HL-60/S4 treated with retinoic acid at 250 ng/mL for 4 days and 3 days (cell line): ENCODE data around the gene TTC39B.

Source experiments
- in situ Hi-C: fragments of 300-500 bp; cut with MboI; formaldehyde crosslinking; loops from 2 replicates; pipeline ENCODE4 v1.7.0; 2022; ENCODE audit warnings: low sequenced_read_pairs

TTC39B gene

DNA sequence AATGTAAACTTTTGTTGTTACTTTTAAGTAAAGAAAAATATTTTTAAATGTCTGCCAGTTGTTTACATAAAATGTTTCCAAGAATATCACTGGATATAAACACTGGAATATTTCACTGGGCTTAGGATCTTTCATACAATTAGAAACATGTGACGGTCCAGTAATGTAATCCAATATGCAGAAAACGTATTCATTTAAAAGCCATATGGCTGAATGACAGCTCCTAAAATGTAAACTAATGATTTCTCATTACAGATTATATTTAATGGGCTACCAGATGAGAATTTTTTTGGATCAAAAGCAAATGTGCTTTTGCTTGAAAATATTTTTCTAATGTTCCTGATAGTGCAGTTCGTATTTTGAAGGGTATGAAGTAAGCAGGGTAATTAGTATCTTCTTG, 124.3 kb downstream of the TTC39B start:
- in situ Hi-C loops: no loop called here

DNA sequence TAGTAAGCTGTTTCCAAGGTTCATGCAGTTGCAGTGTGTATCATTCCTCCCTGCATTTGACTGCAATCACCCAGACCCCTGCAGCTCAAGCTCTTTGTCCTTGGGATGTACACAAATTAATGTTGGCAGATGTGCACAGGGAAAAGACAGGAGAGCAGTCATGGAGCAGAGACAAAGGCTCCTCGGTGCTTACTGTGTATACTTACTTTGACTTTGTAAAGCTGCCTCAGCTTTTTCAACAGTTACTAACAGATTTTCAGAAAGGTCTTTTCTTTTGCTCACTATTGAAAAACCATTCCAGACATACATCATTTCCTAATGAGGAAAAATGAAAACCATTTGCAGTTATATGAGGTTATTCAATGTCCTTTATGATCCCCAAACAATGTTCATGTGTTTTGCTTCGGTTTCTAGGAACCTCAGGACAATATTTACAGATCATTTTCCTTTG, 124.9 kb downstream of the TTC39B start:
- in situ Hi-C loops: no loop called here

DNA sequence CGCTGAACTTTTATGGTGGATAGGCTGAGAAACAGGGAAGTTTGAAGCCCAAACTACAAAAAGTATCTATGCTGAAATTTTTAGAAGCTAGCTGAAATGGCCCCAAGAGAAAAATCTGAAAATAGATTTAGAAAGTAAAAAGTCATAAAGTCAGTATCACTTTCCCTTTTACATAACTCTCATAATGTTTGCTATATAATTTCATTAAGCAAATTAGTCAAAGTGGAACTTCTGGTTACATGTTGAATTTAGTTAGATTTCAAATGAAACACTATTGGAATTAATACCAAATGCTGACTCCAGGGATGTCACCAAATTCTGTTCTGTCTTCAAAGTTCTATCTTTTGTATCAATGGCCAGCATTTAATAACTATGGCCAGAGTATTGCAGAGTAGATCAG, 126.9 kb downstream of the TTC39B start:
- in situ Hi-C loops: no loop called here

DNA sequence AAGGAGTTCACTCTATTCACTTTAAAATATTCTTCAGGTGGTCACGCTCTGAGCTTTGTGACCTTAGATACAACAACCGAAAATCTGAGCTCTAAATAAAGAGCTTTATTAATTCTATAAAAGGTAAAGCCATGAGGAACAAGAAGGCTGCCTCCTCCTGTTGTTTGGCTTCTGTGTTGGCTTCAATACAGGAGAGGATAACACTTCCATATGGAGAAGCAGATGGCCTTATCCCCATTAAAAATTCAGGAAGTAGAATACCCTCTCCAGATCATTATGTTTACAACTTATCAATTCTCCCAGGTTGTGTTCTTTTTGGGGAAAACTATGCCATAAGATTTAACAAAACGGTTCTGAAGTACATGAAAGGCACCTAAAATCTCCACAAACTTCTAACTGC, 128.4 kb downstream of the TTC39B start:
- in situ Hi-C loops: no loop called here

DNA sequence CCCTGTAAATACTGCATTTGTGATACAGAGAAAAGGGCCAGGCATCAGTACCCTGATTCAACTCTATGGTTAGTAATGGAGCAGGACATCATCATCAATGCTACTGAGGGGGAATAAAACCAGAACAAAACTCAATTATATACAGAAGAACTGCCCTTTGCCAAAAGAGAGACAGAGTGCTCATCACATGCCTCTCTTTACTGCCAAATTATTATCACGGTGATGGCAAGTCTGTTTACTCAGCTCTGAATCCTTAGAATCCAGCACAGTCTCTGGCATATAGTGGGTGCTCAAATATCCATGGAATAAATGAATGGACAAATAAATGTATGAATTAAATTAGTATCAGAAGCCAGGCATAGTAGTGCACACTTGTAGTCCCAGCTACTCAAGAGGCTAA, 130.2 kb downstream of the TTC39B start:
- in situ Hi-C loops: no loop called here

DNA sequence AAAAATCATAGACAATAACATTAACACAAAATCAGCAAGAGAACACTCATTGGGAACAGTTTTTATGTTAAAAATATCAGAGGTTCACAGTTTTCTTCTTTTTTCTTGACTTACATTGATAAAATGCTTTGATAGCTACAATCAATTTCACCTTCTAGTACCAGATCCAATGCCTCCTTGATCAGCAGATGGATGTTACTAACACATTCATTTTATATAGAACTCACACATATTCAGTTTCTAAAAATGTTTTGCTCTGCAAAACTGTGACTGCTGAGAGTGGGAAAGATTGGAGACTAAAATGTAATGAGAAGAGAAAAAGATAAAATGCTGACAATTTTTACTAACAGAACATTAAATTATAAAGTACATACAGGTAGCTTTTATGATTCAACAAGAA, 143.1 kb downstream of the TTC39B start:
- in situ Hi-C loops: no loop called here

DNA sequence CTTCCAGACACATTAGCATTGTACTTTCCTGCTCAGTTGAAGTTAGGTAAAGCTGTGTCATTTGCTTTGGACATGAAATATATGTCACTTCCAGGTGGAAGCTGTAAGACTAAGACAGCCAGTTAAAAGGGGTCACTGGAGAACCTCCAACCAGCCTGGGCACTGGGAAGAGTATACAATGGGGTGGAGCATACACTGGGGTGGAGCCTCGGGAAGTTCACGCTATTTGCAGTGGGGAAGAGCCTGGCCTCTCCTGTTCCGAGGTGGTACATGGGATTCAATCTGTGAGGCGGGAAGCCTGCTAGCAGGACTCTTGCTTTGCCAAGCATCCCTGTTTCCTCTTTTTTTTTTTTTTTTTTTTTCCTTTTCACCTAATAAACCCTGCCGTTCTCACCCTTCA, 145.3 kb downstream of the TTC39B start:
- in situ Hi-C loops: no loop called here

DNA sequence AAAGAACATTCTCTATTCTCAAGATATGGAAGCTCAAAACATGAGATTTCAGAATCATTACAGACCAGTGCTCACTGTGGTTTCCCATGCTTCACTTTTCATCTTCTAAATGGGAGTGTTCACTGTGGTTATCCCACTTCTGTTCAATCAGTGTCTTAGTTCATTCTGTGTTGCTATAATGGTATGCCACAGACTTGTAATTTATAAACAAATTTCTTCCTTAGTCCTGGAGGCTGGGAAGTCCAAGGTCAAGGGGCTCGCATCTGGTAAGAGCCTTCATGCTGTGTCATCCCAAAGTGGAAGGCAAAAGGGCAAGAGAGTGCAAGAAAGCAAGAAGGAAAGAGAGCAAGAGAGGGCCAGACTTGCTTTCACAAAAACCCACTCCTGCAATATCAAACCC, 146.3 kb downstream of the TTC39B start:
- in situ Hi-C loops: no loop called here

DNA sequence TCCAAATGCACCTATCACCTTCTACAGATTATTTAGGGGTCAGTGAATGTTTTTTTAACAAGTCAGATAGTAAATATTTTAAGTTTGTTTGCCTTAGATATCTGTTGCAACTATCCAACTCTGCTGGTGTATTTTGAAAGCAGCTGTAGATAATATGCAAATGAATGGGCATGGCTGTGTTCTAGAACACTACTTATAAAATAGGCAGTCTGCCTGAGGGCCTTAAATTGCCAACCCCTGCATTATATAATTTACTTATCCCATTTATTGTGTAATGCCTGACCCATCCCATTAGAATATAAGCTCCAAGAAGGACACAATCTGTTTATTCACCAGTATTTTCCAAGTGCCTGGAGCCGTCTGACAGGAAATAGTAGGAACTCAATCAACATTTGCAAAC, 149.0 kb downstream of the TTC39B start:
- in situ Hi-C loops: no loop called here

DNA sequence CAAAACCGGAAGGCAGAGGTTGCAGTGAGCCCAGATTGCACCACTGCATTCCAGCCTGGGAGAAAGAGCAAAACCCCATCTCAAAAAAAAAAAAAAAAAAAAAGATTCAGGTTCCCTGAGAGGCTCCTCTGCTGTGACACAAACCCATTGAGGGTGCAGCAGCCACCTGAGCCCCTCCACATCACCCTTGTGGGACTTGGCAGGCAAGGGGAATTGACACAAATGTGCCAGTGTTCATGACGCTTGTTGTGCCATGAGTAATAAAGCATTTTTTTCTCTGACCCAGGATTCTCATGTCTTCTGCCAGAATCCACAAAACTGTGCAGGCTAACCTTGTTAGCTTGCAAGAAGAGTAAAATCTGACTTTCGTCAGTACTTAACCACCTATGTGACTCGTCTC, 149.6 kb downstream of the TTC39B start:
- in situ Hi-C loops: no loop called here

DNA sequence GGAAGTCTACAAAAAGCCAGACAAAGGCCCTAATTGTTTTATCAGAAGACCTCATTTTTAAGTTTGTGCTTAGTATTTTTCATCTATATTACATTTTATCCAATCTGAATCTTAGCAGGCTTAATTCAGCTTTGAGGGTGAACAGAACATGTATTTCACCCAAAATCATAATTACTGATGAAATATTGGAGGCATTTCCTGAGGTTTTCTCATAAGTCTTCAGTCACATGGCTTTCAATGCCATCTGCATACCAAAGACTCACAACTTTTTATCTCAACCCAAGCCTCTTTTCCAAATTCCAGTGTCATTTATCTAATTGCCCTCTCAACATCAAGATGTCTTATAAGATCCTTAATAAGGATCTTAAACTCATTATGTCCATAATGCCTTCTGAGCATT, 150.8 kb downstream of the TTC39B start:
- in situ Hi-C loops: no loop called here

DNA sequence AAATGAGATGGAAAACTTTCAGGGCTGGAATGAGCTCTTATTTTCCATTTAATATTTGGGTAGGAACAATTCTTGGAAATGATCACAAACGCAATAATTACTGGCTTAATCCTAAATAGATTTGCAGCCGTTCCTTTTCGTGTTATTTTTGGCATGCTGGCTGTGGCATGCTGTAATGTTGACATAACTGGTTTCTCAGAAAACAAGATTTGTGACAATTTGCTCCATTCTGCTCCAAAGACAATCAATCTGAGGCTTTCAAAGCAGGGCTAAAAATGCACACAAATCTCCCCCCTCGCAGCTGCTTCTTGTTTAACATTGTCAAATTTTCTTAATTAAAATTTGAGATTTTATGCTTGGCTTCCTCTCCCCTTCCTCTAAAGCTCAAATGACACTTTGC, 151.2 kb downstream of the TTC39B start:
- in situ Hi-C loops: no loop called here

DNA sequence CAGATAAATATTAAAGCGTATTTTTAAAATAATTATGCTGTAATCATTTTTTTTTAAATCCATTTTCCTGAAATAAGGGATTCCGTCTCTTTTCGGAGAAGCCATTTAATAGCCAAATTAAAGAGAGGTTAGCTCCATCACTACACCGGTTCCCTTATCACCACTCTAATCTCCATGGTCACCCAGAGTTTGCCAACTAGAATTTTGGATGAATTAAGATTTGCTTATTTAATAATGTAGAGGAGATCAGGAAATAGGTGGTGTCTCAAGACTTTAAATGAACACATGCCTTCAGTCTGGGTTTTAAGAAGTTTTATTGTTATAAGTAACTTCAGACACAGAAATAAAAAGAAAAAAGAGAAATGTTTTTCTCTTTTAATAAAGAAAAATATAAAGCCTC, 151.7 kb downstream of the TTC39B start:
- in situ Hi-C loops: no loop called here

DNA sequence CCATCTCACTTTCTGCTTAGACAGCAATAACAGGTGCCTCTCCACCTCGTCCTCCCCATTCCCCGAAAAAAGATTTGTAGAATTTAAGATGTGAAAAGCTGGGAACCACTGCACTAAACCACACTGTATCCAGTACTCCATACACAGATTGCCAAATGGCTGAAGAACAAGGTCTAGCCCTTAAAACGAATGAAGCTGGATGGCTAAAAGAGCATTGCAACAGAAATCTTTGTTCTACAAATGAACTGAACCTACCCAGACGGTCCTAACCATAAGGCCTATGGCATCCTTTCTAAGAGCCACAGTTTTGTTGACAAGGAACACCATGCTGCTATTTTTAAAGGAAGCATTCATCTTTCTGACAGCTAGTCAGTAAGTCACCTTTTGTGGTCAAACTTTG, 152.3 kb downstream of the TTC39B start:
- in situ Hi-C loops: no loop called here

DNA sequence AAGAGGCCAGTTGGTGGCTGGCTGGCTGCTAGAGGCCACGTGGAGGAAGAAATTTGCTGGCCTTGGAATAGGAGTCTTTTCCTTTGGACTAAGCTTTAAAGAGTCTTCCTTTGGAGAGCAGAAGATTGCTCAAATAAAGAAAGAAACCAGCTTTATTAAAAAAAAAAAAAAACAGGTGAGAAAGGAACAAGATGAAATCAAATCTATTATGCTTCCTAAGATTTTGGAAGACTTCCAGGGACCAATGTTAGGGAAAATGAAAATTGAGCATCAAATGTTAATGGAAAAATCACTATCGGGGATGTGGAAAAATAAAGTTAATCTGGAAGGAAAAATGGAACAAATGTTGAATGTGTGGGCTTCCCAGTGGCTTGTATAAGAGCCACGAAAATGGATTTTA, 153.1 kb downstream of the TTC39B start:
- in situ Hi-C loops: no loop called here

DNA sequence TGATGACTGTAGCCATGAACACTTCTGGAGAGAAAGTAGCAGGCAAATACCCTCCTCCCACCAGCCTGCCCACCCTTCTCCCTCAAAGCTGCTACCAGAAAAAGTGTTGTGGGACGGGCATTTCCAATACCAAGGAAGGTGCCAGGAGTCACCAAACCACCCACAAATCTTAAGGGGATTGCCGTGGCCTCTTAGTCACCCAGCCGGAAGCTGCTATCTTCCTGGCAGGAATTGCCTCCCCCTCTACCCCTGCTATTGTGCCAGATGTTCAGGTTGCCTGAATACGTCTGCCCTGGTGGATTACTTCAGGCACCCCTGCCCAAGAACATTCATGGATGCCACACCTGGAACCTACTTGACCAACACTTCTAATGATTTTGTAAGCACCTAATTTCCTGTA, 156.1 kb downstream of the TTC39B start:
- in situ Hi-C loops: no loop called here

DNA sequence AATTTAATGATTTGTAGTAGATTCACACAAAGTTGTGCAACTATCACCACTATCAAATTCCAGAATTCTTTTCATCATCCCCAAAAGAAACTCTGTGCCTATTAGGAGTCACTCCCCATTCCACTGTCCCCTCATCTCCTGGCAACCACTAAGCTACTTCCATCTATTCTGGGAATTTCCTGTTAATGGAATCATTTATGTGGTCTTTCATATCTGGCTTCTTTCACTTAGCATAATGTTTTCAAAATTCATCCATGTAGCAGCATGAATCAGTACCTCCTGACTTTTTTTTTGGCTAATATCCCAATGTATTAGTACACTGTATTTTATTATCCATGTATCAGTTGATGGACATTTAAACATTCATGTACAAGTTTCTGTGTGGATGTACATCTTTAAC, 157.6 kb downstream of the TTC39B start:
- in situ Hi-C loops: no loop called here

DNA sequence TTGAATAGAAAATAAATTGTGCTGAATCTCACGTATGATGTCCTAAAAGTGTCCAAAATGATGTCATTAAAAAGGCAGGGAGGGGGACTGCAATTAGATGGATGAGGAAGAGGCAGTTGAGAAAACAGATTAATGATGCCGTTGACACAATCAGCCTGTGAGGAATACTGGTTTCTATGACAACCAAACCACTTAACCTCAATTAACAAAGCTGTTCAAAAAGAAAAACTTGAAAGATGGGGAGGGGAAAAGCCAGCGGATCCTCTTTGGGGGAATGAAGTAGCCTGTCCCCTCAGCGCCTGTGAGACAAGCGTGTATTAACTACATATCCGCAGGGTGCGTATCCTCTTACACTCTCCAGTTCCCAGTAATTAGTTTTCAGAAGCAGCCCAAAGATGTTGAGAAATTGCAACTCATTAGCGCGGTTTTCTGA, 160.7 kb downstream of the TTC39B start:
- in situ Hi-C loops: no loop called here

DNA sequence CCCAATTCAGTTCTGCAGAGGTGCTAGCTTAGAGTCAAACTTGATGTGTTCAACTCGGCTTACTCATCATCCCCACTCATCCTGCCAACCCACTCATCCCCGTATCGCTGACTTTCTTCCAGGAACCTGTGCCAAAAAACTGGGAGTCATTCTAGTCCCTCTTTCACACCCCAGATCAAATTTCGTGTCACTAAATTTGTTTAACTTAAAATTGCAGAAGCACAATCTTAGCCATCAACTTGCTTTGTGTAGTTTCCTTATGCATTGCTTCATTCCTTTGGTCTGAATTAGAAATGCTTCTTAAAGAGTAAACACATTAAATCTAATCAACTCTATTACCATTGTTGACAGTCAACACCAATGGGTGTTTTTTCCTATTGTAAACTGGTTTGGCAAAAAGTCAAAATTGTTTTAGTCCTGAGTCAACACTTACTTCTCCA, 162.4 kb downstream of the TTC39B start:
- in situ Hi-C loops: no loop called here

DNA sequence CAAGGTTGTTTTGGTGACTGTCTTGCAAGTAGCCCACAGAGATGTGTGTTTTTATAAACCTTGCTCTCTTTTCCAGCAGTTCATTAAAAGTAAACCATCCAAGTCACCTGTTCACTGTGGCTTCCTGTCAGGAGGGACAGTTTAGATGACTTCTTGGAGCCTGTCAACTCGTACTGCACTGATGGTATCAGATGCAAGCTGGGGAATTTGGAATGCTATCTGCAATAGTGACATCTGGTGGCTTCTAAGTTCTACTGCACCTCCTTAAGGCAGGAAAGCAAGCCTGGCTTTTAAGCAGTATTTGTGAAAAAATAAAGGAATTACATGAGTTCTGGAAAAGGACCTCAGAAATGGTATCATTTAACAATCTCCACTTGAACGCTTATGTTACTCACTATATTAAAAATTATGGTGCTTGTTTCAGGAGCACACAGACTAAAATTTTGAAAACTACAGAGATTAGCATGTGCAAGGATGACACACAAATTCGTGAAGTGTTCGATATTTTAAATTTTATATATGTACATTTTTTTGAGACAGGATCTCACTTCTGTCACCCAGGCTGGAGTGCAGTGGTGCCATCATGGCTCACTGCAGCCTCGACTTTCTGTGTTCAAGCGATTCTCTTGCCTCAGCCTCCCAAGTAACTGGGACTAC, 164.0 kb downstream of the TTC39B start:
- in situ Hi-C loops: no loop called here

DNA sequence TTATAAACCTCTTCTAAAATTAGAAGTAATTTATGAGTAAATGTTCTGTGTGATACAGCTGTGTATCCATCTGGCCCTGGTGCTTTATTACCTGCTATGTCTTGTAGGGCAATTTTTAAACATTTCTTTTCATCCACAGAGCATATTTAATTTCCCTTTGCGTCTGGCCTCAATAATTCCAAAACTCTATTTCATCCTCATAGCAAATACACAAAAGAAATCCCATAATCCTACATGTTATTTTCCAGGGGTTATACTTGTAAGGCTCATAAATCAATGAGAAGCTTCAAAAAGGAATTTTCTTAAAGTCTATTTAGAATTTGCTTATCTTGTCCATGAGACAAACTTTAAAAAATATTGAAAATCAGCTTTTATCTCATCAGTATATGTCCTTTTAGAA, 167.0 kb downstream of the TTC39B start:
- in situ Hi-C loops: no loop called here

DNA sequence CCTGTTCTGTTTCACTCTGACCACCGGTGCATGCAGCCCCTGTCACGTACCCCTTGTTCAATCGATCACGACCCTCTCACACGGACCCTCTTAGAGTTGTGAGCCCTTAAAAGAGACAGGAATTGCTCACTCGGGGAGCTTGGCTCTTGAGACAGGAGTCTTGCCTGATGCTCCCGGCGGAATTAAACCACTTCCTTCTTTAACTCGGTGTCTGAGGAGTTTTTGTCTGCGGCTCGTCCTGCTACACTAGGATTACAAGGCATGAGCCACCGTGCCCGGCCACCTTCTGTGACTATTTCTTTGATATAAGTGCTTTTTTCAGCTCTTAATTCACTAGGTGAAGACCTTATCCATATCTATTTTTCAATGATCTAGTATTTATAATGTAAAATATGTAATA, 167.5 kb downstream of the TTC39B start:
- in situ Hi-C loops: no loop called here

DNA sequence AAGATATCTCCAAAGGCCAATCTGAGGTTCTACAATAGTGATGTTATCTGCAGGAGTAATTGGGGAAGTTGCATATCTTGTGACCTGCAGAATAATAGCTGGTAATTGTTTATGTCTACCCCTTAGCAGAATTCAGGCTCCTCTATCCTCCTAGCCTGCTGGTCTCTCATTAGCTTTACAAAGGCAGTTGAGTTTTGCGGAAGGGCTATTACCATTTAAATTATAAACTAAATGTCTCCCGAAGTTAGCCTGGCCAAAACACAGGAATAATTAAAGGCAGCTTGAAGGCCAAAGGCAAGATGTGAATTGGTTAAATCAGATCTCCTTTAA, 168.7 kb downstream of the TTC39B start:
- in situ Hi-C loops: no loop called here
